Activated naive CD8-positive, alpha-beta T cell treated with anti-CD3 and anti-CD28 coated beads, Interleukin-2, amount 50 U/mL, for 24 hours (primary cell): Measurements from ENCODE around the gene USF1.
"Not testable (repeated sequence)": the region's sequence is repeated elsewhere in the genome, so short reads cannot be mapped to it uniquely, and the experiment has no call there.

ENCODE experiments used
- ATAC-seq: fragments of 150-1000 bp; cut with Tn5 transposase; one replicate; pipeline ENCODE4 v1.10.0; 2021
- DNase-seq: peaks from one replicate; pipeline ENCODE4 v3.0.0; 2021
- H3K27ac Mint-ChIP-seq: one replicate; pipeline ENCODE4 v1.8.0; 2021; ENCODE audit warnings: mild to moderate bottlenecking, mixed read lengths
- H3K27me3 Mint-ChIP-seq: one replicate; pipeline ENCODE4 v1.8.0; 2021; ENCODE audit warnings: mixed read lengths
- H3K36me3 Mint-ChIP-seq: one replicate; pipeline ENCODE4 v1.8.0; 2021; ENCODE audit warnings: low read depth, mixed read lengths
- H3K4me1 Mint-ChIP-seq: one replicate; pipeline ENCODE4 v1.8.0; 2021; ENCODE audit warnings: mixed read lengths
- H3K4me3 Mint-ChIP-seq: one replicate; pipeline ENCODE4 v1.8.0; 2021; ENCODE audit warnings: mild to moderate bottlenecking, moderate library complexity, mixed read lengths
- H3K9me3 Mint-ChIP-seq: one replicate; pipeline ENCODE4 v1.8.0; 2021; ENCODE audit warnings: mixed read lengths

Gene USF1

DNA sequence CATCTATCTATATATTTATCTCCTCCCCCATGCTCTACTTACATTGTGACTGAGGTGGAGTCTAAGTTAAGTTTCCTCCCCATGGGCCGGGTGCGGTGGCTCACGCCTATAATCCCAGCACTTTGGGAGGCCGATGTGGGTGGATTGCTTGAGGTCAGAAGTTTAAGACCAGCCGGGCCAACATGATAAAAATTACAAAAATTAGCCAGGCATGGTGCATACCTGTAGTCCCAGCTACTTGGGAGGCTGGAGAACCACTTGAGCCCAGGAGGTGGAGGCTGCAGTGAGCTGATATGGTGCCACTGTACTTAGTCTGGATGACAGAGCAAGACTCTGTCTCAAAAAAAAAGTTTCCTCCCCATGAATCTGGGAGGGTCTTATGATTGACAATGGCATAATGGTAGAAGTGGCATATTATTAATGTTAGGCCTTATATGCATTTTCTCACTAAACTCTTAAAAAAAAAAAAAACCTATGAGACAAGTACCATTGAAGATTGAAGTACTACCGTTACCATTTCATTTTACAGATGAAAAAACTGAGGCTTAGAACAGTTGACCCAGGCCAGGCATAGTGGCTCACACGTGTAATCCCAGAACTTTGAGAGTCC lies 36.1 kb downstream of the USF1 start:
- Mint-ChIP-seq H3K27ac (no peak overlapping the region), H3K4me3 (no peak overlapping the region), H3K36me3 (no peaks in the 10 kb centered on the region), H3K27me3 (no peaks in the 10 kb centered on the region), H3K4me1 (peaks cover 29% of the 10 kb centered on the region), H3K9me3 (no peaks in the 10 kb centered on the region)
- DNase-seq, result no peak
- no peak for ATAC-seq

- H3K4me3 Mint-ChIP-seq, result no peak overlapping the region
- H3K4me1 Mint-ChIP-seq, result peaks cover 23% of the 10 kb centered on the region
- H3K36me3 Mint-ChIP-seq, result no peaks in the 10 kb centered on the region
- no peaks in the 10 kb centered on the region for H3K9me3 Mint-ChIP-seq
- no peak overlapping the region for H3K27ac Mint-ChIP-seq
- no peak for DNase-seq
- no peaks in the 10 kb centered on the region for H3K27me3 Mint-ChIP-seq
- no peak for ATAC-seq
Observed at GRCh38 chr1:161008869-161009510, 36.8 kb downstream of the USF1 start.

- DNase-seq, result no peak
- Mint-ChIP-seq H3K36me3 (no peaks in the 10 kb centered on the region), H3K4me1 (peaks cover 10% of the 10 kb centered on the region), H3K9me3 (no peaks in the 10 kb centered on the region), H3K4me3 (no peak overlapping the region), H3K27ac (no peak overlapping the region), H3K27me3 (no peaks in the 10 kb centered on the region)
- no peak for ATAC-seq
Observed at GRCh38 chr1:161007369-161007768, 38.4 kb downstream of the USF1 start.

DNA sequence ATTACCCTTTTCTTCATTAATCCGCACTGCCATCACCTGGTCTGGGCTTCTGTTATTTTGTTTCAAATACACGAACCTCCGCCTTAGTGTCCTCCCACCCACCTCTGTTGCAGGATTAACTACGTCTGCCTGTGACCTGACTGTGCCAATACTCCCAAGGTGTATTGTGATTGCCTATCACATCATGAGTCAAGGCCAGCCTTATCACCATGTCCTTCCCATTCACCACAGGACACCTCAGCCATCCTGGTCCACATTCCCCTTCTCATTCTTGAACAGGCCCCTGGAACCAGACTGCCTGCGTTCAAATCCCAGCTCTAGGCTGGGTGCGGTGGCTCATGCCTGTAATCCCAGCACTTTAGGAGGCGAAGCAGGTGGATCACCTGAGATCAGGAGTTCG lies 39.2 kb downstream of the USF1 start:
- Mint-ChIP-seq H3K27me3 (no peaks in the 10 kb centered on the region), H3K27ac (no peak overlapping the region), H3K9me3 (no peaks in the 10 kb centered on the region), H3K4me3 (no peak overlapping the region), H3K4me1 (peaks cover 8% of the 10 kb centered on the region), H3K36me3 (no peaks in the 10 kb centered on the region)
- no peak for ATAC-seq
- no peak for DNase-seq

- no peak overlapping the region for H3K27ac Mint-ChIP-seq
- no peaks in the 10 kb centered on the region for H3K9me3 Mint-ChIP-seq
- H3K36me3 Mint-ChIP-seq, result peaks cover 5% of the 10 kb centered on the region
- H3K4me1 Mint-ChIP-seq, result peaks cover 12% of the 10 kb centered on the region
- DNase-seq, result no peak
- H3K4me3 Mint-ChIP-seq, result no peak overlapping the region
- H3K27me3 Mint-ChIP-seq, result no peaks in the 10 kb centered on the region
- ATAC-seq, result no peak
Observed at GRCh38 chr1:161001525-161001924, 44.3 kb downstream of the USF1 start.

DNA sequence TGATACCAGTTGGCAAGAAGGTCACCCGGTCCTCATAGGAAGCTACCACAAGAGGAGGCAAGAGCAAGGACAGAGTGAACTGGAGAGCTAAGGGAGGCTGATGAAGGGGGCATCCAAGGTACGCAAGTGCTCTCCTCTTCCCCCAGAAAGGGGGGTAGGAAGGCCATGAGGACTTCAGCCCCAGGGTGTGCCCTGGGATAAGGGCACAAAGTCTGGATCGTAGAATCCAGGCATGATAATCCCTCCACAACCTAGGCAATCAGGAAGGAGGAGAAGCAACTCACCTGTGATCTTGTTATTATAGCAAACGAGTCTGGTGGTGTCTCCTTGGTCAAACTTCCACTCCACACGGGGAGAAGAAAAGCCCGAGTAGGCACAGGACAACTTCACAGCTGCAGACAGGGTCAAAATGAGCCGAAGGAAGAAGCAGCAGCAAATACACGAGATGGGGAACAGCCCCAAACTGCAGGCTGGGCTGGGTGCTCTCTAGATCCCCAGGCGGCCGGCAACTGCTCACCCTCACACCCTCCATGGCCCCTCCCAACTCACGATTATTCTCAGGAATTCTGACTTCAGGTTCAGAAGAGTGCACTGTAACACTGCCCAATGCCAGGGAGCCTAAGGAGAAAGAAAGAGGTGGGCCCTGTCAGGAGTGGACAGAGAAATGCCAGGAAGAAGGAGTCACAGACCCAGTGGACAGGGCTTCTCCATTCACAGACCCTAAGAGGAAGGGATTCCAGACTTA lies 44.9 kb downstream of the USF1 start:
- Mint-ChIP-seq H3K4me3 (no peak overlapping the region), H3K36me3 (peaks cover 5% of the 10 kb centered on the region), H3K4me1 (peaks cover 18% of the 10 kb centered on the region), H3K27me3 (no peaks in the 10 kb centered on the region), H3K27ac (no peak overlapping the region), H3K9me3 (no peaks in the 10 kb centered on the region)
- no peak for ATAC-seq
- DNase-seq, result no peak

- Mint-ChIP-seq H3K27ac (no peak overlapping the region), H3K4me3 (no peak overlapping the region), H3K27me3 (no peaks in the 10 kb centered on the region), H3K36me3 (peaks cover 5% of the 10 kb centered on the region), H3K9me3 (no peaks in the 10 kb centered on the region), H3K4me1 (peaks cover 32% of the 10 kb centered on the region)
- DNase-seq, result no peak
- no peak for ATAC-seq
Observed at GRCh38 chr1:160999376-160999775, 46.4 kb downstream of the USF1 start.

GRCh38 chr1:160997323-160998038 lies 48.3 kb downstream of the USF1 start:
- no peaks in the 10 kb centered on the region for H3K27me3 Mint-ChIP-seq
- peaks cover 5% of the 10 kb centered on the region for H3K36me3 Mint-ChIP-seq
- peak overlapping the region; percentile 31 for H3K27ac Mint-ChIP-seq
- no peak overlapping the region for H3K4me3 Mint-ChIP-seq
- ATAC-seq (peak; percentile 58), DNase-seq (peak; percentile 49)
- H3K9me3 Mint-ChIP-seq, result no peaks in the 10 kb centered on the region
- peaks cover 40% of the 10 kb centered on the region for H3K4me1 Mint-ChIP-seq

DNA sequence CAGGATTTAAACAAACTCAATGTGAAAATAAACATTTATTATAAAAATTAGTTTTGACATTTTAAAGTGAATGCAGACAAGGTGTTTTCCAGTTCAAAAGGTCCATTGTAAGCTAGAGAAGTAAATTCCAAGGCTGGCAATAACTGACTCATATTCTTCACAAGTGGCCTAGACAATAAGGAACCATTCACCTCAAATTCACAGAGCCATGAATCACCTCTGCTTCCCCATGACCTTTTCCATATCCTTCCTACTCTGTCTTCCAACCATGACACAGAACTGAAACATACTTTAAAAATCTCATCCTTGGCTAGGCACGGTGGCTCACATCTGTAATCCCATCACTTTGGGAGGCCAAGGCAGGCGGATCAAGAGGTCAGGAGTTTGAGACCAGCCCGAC lies 49.6 kb downstream of the USF1 start:
- no peaks in the 10 kb centered on the region for H3K9me3 Mint-ChIP-seq
- peaks cover 40% of the 10 kb centered on the region for H3K4me1 Mint-ChIP-seq
- peaks cover 5% of the 10 kb centered on the region for H3K36me3 Mint-ChIP-seq
- H3K27ac Mint-ChIP-seq, result peak overlapping the region; percentile 60
- DNase-seq (no peak), ATAC-seq (no peak)
- no peaks in the 10 kb centered on the region for H3K27me3 Mint-ChIP-seq
- peak overlapping the region; percentile 46 for H3K4me3 Mint-ChIP-seq

- H3K36me3 Mint-ChIP-seq, result no peaks in the 10 kb centered on the region
- no peak overlapping the region for H3K27ac Mint-ChIP-seq
- H3K4me1 Mint-ChIP-seq, result peaks cover 49% of the 10 kb centered on the region
- H3K9me3 Mint-ChIP-seq, result no peaks in the 10 kb centered on the region
- no peaks in the 10 kb centered on the region for H3K27me3 Mint-ChIP-seq
- ATAC-seq, result peak; percentile 12
- DNase-seq, result no peak
- no peak overlapping the region for H3K4me3 Mint-ChIP-seq
Observed at GRCh38 chr1:160993544-160994193, 52.1 kb downstream of the USF1 start.

GRCh38 chr1:160992036-160992435 lies 53.7 kb downstream of the USF1 start:
- not testable (repeated sequence) for DNase-seq, H3K9me3 Mint-ChIP-seq, ATAC-seq, H3K36me3 Mint-ChIP-seq, H3K4me3 Mint-ChIP-seq, H3K27ac Mint-ChIP-seq, H3K27me3 Mint-ChIP-seq
- H3K4me1 Mint-ChIP-seq, result peaks cover 42% of the 10 kb centered on the region
